GM23338 (cell line): ENCODE data around the gene RFX7. TPM values are rescaled to one million over a fixed set of nuclear protein-coding genes. Genes with fewer than 3 reads are reported as not detected.

Experiments used
- ATAC-seq: fragments of 200-7000 bp; cut with Tn5 transposase; 3 replicates; pipeline ENCODE4 v1.9.1; 2020
- DNase-seq: peaks from one replicate; pipeline ENCODE4 v3.0.0-alpha.2; 2015; ENCODE audit warnings: low spot score
- H2AFZ ChIP-seq: fragments of 200-600 bp; sonication (generic); 2 replicates; pipeline ENCODE4 v1.8.0; 2016; ENCODE audit warnings: antibody characterized with exemption, mild to moderate bottlenecking, moderate library complexity
- H3F3A ChIP-seq: fragments of 200-600 bp; sonication (generic); replicated peaks from 2 replicates; pipeline ENCODE4 v1.8.0; 2017; ENCODE audit warnings: antibody characterized with exemption, mixed run types, low read depth
- H3K27ac ChIP-seq: fragments of 200-600 bp; sonication (generic); 2 replicates; pipeline ENCODE4 v1.6.1; 2016; ENCODE audit warnings: low read depth
- H3K27me3 ChIP-seq: fragments of 200-600 bp; sonication (generic); 2 replicates; pipeline ENCODE4 v1.8.0; 2016; ENCODE audit warnings: mild to moderate bottlenecking, mixed run types, moderate library complexity; ENCODE audit not compliant: insufficient read depth
- H3K36me3 ChIP-seq: fragments of 200-600 bp; sonication (generic); 2 replicates; pipeline ENCODE4 v1.8.0; 2016; ENCODE audit warnings: mild to moderate bottlenecking; ENCODE audit not compliant: insufficient read depth
- H3K4me1 ChIP-seq: fragments of 200-600 bp; sonication (generic); 2 replicates; pipeline ENCODE4 v1.8.0; 2016; ENCODE audit warnings: mild to moderate bottlenecking, moderate library complexity; ENCODE audit not compliant: insufficient read depth
- H3K4me2 ChIP-seq: fragments of 200-600 bp; sonication (generic); 2 replicates; pipeline ENCODE4 v1.7.1; 2017; ENCODE audit warnings: mixed run types
- H3K4me3 ChIP-seq: fragments of 200-600 bp; sonication (generic); 2 replicates; pipeline ENCODE4 v1.6.1; 2016; ENCODE audit warnings: mixed run types
- H3K79me2 ChIP-seq: fragments of 200-600 bp; sonication (generic); replicated peaks from 2 replicates; pipeline ENCODE4 v1.8.0; 2017; ENCODE audit warnings: mild to moderate bottlenecking; ENCODE audit not compliant: insufficient read depth
- H3K9me2 ChIP-seq: fragments of 200-600 bp; sonication (generic); 2 replicates; pipeline ENCODE4 v1.8.0; 2017; ENCODE audit not compliant: insufficient read depth
- H4K20me1 ChIP-seq: fragments of 200-600 bp; sonication (generic); replicated peaks from 2 replicates; pipeline ENCODE4 v1.8.0; 2017; ENCODE audit warnings: mild to moderate bottlenecking; ENCODE audit not compliant: insufficient read depth
- H3K27ac Mint-ChIP-seq: 2 replicates; pipeline ENCODE4 v1.8.0; 2020; ENCODE audit warnings: inconsistent platforms, mild to moderate bottlenecking, moderate library complexity, mixed read lengths
- H3K27me3 Mint-ChIP-seq: 3 replicates; pipeline ENCODE4 v1.8.0; 2022; ENCODE audit warnings: low read depth, mild to moderate bottlenecking, moderate library complexity, mixed read lengths, inconsistent platforms; ENCODE audit not compliant: insufficient read depth, poor library complexity
- H3K36me3 Mint-ChIP-seq: 3 replicates; pipeline ENCODE4 v1.8.0; 2021; ENCODE audit warnings: low read depth, mild to moderate bottlenecking, inconsistent platforms, moderate library complexity, mixed read lengths
- H3K4me1 Mint-ChIP-seq: 3 replicates; pipeline ENCODE4 v1.8.0; 2020; ENCODE audit warnings: mild to moderate bottlenecking, inconsistent platforms, mixed read lengths
- H3K4me3 Mint-ChIP-seq: 3 replicates; pipeline ENCODE4 v1.8.0; 2021; ENCODE audit warnings: moderate library complexity, mild to moderate bottlenecking, inconsistent platforms, mixed read lengths
- H3K9me3 Mint-ChIP-seq: 3 replicates; pipeline ENCODE4 v1.8.0; 2020; ENCODE audit warnings: moderate library complexity, mild to moderate bottlenecking, inconsistent platforms, mixed read lengths
- CREB1 ChIP-seq: fragments of 250-450 bp; sonication (Bioruptor Pico); IDR thresholded peaks from 2 replicates; pipeline ENCODE4 v1.5.0; 2020; ENCODE audit warnings: low read depth, mild to moderate bottlenecking, moderate library complexity
- CTCF ChIP-seq, 2 experiments: fragments of 200-600 bp in 1 of 2; sonication (generic) in 1 of 2; conservative IDR thresholded peaks; 2 replicates each; pipeline versions ENCODE4 v1.5.1 to v1.6.1; 2016 to 2017; ENCODE audit warnings: antibody characterized with exemption in 2 of 2, low read depth in 2 of 2, mild to moderate bottlenecking in 2 of 2, moderate library complexity in 1 of 2
- EZH2 ChIP-seq: fragments of 200-600 bp; sonication (generic); IDR thresholded peaks from one replicate; pipeline ENCODE4 v1.8.0; 2017; ENCODE audit warnings: antibody characterized with exemption, mild to moderate bottlenecking, low read depth; ENCODE audit not compliant: unreplicated experiment
- EZH2phosphoT487 ChIP-seq: fragments of 200-600 bp; sonication (generic); IDR thresholded peaks from one replicate; pipeline ENCODE4 v1.8.1; 2018; ENCODE audit warnings: antibody characterized with exemption; ENCODE audit not compliant: unreplicated experiment
- JUNB ChIP-seq: IDR thresholded peaks from one replicate; pipeline ENCODE4 v1.6.1; 2016; ENCODE audit warnings: antibody characterized with exemption; ENCODE audit not compliant: unreplicated experiment
- NANOG ChIP-seq: IDR thresholded peaks from 2 replicates; pipeline ENCODE4 v1.6.1; 2016; ENCODE audit warnings: antibody characterized with exemption, borderline replicate concordance
- POLR2AphosphoS5 ChIP-seq: IDR thresholded peaks from 2 replicates; pipeline ENCODE4 v1.6.1; 2016; ENCODE audit warnings: antibody characterized with exemption, low read depth
- REST ChIP-seq: IDR thresholded peaks from one replicate; pipeline ENCODE4 v1.6.1; 2018; ENCODE audit warnings: antibody characterized with exemption; ENCODE audit not compliant: unreplicated experiment
- STAT1 ChIP-seq: IDR thresholded peaks from one replicate; pipeline ENCODE4 v1.6.1; 2016; ENCODE audit warnings: antibody characterized with exemption; ENCODE audit not compliant: unreplicated experiment
- ZNF114 ChIP-seq: fragments of 250-450 bp; sonication (Bioruptor Pico); IDR thresholded peaks from 2 replicates; pipeline ENCODE4 v1.5.0; 2020; ENCODE audit warnings: mild to moderate bottlenecking, moderate library complexity
- ZNF331 ChIP-seq: fragments of 250-450 bp; sonication (Bioruptor Pico); IDR thresholded peaks from 2 replicates; pipeline ENCODE4 v1.5.0; 2020; ENCODE audit warnings: low read depth, mild to moderate bottlenecking, moderate library complexity
- polyA plus RNA-seq: library from polyadenylated mRNA; unstranded; fragments of >200 nt; fragmentation: Nextera tagmentation; extraction: Ambion mirVana; gene quantifications from 2 replicates; pipeline ENCODE4 v1.2.1, GENCODE V29; 2016
- total RNA-seq: library from RNA; depleted of rRNA; stranded (reverse); fragments of >200 nt; shearing (Covaris generic); gene quantifications from 2 replicates; pipeline ENCODE4 v1.2.3, GENCODE V29; 2014
- TF ChIP-seq, protein P1 (sequence below): fragments of 250-450 bp; sonication (Bioruptor Pico); IDR thresholded peaks from 2 replicates; pipeline ENCODE4 v1.5.0; 2020; ENCODE audit warnings: mild to moderate bottlenecking, moderate library complexity
- TF ChIP-seq, protein P2 (sequence below): IDR thresholded peaks from 2 replicates; pipeline ENCODE4 v1.6.1; 2016; ENCODE audit warnings: antibody characterized with exemption

Gene RFX7
- total and polyA plus RNA-seq, 2 experiments from 2014 or later: 17.6 to 33.6 TPM

- H2AFZ ChIP-seq: no peak overlapping the region
- no peak overlapping the region for H3K27ac ChIP-seq
- Mint-ChIP-seq H3K27me3 (peaks cover 4% of the 10 kb centered on the region), H3K4me3 (no peak overlapping the region), H3K36me3 (peaks cover 85% of the 10 kb centered on the region), H3K27ac (no peak overlapping the region), H3K4me1 (peaks cover 21% of the 10 kb centered on the region), H3K9me3 (peaks cover 61% of the 10 kb centered on the region)
- no peaks in the 10 kb centered on the region for H3F3A ChIP-seq
- H3K4me1 ChIP-seq: peaks cover 34% of the 10 kb centered on the region
- no peak for TF ChIP-seq NANOG
- no peak for TF ChIP-seq JUNB
- no peak for TF ChIP-seq POLR2AphosphoS5
- no peak for TF ChIP-seq EZH2
- TF ChIP-seq ZNF331 (CRISPR knock-in tag): no peak
- TF ChIP-seq CTCF (conservative IDR thresholded peaks at IDR 0.05; ENCODE audit: low read depth in 2 of 2): no peak
- TF ChIP-seq, protein P1, sequence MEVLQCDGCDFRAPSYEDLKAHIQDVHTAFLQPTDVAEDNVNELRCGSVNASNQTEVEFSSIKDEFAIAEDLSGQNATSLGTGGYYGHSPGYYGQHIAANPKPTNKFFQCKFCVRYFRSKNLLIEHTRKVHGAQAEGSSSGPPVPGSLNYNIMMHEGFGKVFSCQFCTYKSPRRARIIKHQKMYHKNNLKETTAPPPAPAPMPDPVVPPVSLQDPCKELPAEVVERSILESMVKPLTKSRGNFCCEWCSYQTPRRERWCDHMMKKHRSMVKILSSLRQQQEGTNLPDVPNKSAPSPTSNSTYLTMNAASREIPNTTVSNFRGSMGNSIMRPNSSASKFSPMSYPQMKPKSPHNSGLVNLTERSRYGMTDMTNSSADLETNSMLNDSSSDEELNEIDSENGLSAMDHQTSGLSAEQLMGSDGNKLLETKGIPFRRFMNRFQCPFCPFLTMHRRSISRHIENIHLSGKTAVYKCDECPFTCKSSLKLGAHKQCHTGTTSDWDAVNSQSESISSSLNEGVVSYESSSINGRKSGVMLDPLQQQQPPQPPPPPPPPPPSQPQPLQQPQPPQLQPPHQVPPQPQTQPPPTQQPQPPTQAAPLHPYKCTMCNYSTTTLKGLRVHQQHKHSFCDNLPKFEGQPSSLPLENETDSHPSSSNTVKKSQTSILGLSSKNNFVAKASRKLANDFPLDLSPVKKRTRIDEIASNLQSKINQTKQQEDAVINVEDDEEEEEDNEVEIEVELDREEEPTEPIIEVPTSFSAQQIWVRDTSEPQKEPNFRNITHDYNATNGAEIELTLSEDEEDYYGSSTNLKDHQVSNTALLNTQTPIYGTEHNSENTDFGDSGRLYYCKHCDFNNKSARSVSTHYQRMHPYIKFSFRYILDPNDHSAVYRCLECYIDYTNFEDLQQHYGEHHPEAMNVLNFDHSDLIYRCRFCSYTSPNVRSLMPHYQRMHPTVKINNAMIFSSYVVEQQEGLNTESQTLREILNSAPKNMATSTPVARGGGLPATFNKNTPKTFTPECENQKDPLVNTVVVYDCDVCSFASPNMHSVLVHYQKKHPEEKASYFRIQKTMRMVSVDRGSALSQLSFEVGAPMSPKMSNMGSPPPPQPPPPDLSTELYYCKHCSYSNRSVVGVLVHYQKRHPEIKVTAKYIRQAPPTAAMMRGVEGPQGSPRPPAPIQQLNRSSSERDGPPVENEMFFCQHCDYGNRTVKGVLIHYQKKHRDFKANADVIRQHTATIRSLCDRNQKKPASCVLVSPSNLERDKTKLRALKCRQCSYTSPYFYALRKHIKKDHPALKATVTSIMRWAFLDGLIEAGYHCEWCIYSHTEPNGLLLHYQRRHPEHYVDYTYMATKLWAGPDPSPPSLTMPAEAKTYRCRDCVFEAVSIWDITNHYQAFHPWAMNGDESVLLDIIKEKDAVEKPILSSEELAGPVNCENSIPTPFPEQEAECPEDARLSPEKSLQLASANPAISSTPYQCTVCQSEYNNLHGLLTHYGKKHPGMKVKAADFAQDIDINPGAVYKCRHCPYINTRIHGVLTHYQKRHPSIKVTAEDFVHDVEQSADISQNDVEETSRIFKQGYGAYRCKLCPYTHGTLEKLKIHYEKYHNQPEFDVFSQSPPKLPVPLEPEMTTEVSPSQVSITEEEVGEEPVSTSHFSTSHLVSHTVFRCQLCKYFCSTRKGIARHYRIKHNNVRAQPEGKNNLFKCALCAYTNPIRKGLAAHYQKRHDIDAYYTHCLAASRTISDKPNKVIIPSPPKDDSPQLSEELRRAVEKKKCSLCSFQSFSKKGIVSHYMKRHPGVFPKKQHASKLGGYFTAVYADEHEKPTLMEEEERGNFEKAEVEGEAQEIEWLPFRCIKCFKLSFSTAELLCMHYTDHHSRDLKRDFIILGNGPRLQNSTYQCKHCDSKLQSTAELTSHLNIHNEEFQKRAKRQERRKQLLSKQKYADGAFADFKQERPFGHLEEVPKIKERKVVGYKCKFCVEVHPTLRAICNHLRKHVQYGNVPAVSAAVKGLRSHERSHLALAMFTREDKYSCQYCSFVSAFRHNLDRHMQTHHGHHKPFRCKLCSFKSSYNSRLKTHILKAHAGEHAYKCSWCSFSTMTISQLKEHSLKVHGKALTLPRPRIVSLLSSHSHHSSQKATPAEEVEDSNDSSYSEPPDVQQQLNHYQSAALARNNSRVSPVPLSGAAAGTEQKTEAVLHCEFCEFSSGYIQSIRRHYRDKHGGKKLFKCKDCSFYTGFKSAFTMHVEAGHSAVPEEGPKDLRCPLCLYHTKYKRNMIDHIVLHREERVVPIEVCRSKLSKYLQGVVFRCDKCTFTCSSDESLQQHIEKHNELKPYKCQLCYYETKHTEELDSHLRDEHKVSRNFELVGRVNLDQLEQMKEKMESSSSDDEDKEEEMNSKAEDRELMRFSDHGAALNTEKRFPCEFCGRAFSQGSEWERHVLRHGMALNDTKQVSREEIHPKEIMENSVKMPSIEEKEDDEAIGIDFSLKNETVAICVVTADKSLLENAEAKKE (CRISPR knock-in tag): no peak
- TF ChIP-seq STAT1: no peak
- TF ChIP-seq REST: no peak
- no peak for TF ChIP-seq EZH2phosphoT487
- TF ChIP-seq, protein P2, sequence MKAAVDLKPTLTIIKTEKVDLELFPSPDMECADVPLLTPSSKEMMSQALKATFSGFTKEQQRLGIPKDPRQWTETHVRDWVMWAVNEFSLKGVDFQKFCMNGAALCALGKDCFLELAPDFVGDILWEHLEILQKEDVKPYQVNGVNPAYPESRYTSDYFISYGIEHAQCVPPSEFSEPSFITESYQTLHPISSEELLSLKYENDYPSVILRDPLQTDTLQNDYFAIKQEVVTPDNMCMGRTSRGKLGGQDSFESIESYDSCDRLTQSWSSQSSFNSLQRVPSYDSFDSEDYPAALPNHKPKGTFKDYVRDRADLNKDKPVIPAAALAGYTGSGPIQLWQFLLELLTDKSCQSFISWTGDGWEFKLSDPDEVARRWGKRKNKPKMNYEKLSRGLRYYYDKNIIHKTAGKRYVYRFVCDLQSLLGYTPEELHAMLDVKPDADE: no peak
- no peak for TF ChIP-seq ZNF114 (CRISPR knock-in tag)
- TF ChIP-seq CREB1: no peak
- H3K36me3 ChIP-seq: peaks cover 19% of the 10 kb centered on the region
- H3K27me3 ChIP-seq: no peaks in the 10 kb centered on the region
- 0 out of 2 replicates have a peak, but pooled peaks cover 11% of the 10 kb centered on the region for H4K20me1 ChIP-seq
- H3K4me2 ChIP-seq: no peak overlapping the region
- DNase-seq: no peak
- no peak for ATAC-seq
- H3K79me2 ChIP-seq: peaks cover 100% of the 10 kb centered on the region
- H3K4me3 ChIP-seq: no peak overlapping the region
- peaks cover 4% of the 10 kb centered on the region for H3K9me2 ChIP-seq
Measured at GRCh38 chr15:56227780-56228179, 15.9 kb downstream of the RFX7 start.
